ENCODE measurements around the gene MALRD1.

GRCh38 chr10:19676063-19676462 lies 627.5 kb downstream of the MALRD1 start:
- no peak for TF ChIP-seq NFRKB (IDR thresholded peaks at IDR 0.05)
- no peak for TF ChIP-seq ARNT (IDR thresholded peaks at IDR 0.05)
- TF ChIP-seq FOXM1 (IDR thresholded peaks at IDR 0.05; ENCODE audit: borderline replicate concordance): no peak
- TF ChIP-seq ELF4 (IDR thresholded peaks at IDR 0.05): no peak
- no peak for TF ChIP-seq PKNOX1 (IDR thresholded peaks at IDR 0.05)
- no peak for TF ChIP-seq TARDBP (IDR thresholded peaks at IDR 0.05)
- TF ChIP-seq SP1 (IDR thresholded peaks at IDR 0.05): no peak
- no peak for TF ChIP-seq BHLHE40 (IDR thresholded peaks at IDR 0.05; ENCODE audit: borderline replicate concordance)
- TF ChIP-seq L3MBTL2 (conservative IDR thresholded peaks at IDR 0.05): no peak
- TF ChIP-seq SUZ12 (IDR thresholded peaks at IDR 0.05): no peak
- TF ChIP-seq FOXA1 (IDR thresholded peaks at IDR 0.05): no peak
- no peak for TF ChIP-seq ZNF384 (IDR thresholded peaks at IDR 0.05)
- TF ChIP-seq HDGF (IDR thresholded peaks at IDR 0.05; ENCODE audit: borderline replicate concordance): no peak

Measured in HEK293T (cell line).